Measurements from ENCODE around the gene CASZ1. TPM values are rescaled to one million over a fixed set of nuclear protein-coding genes. Genes with fewer than 3 reads are reported as not detected.

The CASZ1 gene
- total RNA-seq, 1 experiment from 2014 or later, result 3.9 TPM

DNA sequence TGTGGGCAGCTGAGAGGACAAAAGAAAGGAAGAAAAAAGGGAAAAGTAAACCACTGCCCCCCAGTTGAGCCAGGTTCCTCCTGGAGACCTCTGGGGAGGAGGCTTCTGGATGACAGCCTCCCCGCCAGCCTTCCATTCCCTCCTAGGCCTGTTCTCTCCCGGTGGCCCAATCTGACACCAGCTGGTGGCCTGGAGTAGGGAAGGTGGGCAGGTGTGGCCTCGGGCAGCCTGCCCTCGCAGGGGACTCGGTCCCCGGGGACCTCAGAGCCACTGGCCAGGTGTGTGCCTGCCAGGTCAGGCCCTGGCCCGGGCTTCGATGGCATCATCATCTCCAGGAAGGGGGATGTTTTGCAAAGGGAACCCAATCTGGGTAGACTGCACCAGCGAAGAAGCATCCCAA lies 159.0 kb downstream of the CASZ1 start:
- Histone ChIP-seq H3K79me2 (ENCODE audit: insufficient read depth, low read length) (no peaks in the 10 kb centered on the region), H3K18ac (ENCODE audit: insufficient read length, low read depth, low read length) (no peak overlapping the region), H3K56ac (ENCODE audit: insufficient read length, low read depth, low read length) (no peak overlapping the region), H3K14ac (ENCODE audit: insufficient read depth, low read length) (no peak overlapping the region), H3K4me1 (ENCODE audit: insufficient read depth, low read length) (no peaks in the 10 kb centered on the region; the same call in 1 of the 2 replicates), H3T11ph (ENCODE audit: low read length) (no peak overlapping the region), H4K20me1 (ENCODE audit: control insufficient read depth, insufficient read depth, insufficient read length) (no peaks in the 10 kb centered on the region), H3K23ac (ENCODE audit: insufficient read length, low read depth, low read length) (no peak overlapping the region), H2BK12ac (ENCODE audit: insufficient read length, low read depth, low read length) (no peak overlapping the region), H2BK20ac (ENCODE audit: low read depth, low read length, poor library complexity, severe bottlenecking) (no peak overlapping the region), H3K9ac (ENCODE audit: extremely low read depth, insufficient read length, low read length) (no peak overlapping the region), H3K9me3 (ENCODE audit: control insufficient read depth, low read depth, low read length) (no peaks in the 10 kb centered on the region), H2AFZ (ENCODE audit: low read length) (no peak overlapping the region), H3K23me2 (ENCODE audit: insufficient read length, low read depth, low read length, poor library complexity, severe bottlenecking) (no peaks in the 10 kb centered on the region), H4K5ac (ENCODE audit: insufficient read length, low read depth, low read length) (no peak overlapping the region), H2BK15ac (ENCODE audit: low read depth, low read length) (no peak overlapping the region), H3K4ac (ENCODE audit: low read depth, low read length) (no peak overlapping the region), H3K27me3 (ENCODE audit: insufficient read depth, low read length) (peaks cover 7% of the 10 kb centered on the region; the same call in 1 of the 2 replicates), H2AK5ac (ENCODE audit: insufficient read length, low read length) (no peak overlapping the region), H2BK5ac (ENCODE audit: insufficient read length, low read length) (no peak overlapping the region), H3K4me2 (ENCODE audit: insufficient read depth, insufficient read length, low read length) (no peak overlapping the region), H4K91ac (ENCODE audit: insufficient read length, low read depth, low read length) (no peak overlapping the region), H2BK120ac (ENCODE audit: low read depth, low read length, poor library complexity, severe bottlenecking) (no peak overlapping the region), H4K8ac (replicated peaks; ENCODE audit: insufficient read length, low read depth, low read length) (no peak overlapping the region), H3K27ac (ENCODE audit: insufficient read length, low read depth, low read length) (no peak overlapping the region), H3K79me1 (ENCODE audit: insufficient read depth, low read depth, low read length, poor library complexity, severe bottlenecking) (no peaks in the 10 kb centered on the region)
- Mint-ChIP-seq H3K36me3 (ENCODE audit: insufficient read depth in 1 of 3, low read depth in 3 of 3) (no peaks in the 10 kb centered on the region), H3K9me3 (no peaks in the 10 kb centered on the region), H3K27me3 (ENCODE audit: low read depth) (peaks cover 30% of the 10 kb centered on the region), H3K4me3 (peak overlapping the region in 1 of 2 experiments; percentile 38; a peak in 1 of 5 replicates), H3K27ac (no peak overlapping the region), H3K4me1 (peaks cover 9 to 33% of the 10 kb centered on the region in 2 experiments)
- TF ChIP-seq, protein P1, sequence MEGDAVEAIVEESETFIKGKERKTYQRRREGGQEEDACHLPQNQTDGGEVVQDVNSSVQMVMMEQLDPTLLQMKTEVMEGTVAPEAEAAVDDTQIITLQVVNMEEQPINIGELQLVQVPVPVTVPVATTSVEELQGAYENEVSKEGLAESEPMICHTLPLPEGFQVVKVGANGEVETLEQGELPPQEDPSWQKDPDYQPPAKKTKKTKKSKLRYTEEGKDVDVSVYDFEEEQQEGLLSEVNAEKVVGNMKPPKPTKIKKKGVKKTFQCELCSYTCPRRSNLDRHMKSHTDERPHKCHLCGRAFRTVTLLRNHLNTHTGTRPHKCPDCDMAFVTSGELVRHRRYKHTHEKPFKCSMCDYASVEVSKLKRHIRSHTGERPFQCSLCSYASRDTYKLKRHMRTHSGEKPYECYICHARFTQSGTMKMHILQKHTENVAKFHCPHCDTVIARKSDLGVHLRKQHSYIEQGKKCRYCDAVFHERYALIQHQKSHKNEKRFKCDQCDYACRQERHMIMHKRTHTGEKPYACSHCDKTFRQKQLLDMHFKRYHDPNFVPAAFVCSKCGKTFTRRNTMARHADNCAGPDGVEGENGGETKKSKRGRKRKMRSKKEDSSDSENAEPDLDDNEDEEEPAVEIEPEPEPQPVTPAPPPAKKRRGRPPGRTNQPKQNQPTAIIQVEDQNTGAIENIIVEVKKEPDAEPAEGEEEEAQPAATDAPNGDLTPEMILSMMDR (conservative IDR thresholded peaks at IDR 0.05), result no peak
- no CpG with 5 or more reads among the region's 9 CpGs for WGBS (ENCODE audit: extremely low coverage, insufficient read length, low lambda C conversion rate)
- DNase-seq, result no peak

Data from H9 (cell line).